HAP-1 (cell line): Measurements from ENCODE around the gene ALOX5AP.

Source experiments
- DNase-seq, 2 experiments: peaks; one replicate each; pipeline ENCODE4 v3.0.0-alpha.2; 2016 to 2020; ENCODE audit warnings: low spot score in 2 of 2
- H3K27me3 ChIP-seq: fragments of 250-450 bp; sonication (Bioruptor Pico); 2 replicates; pipeline ENCODE4 v1.5.1; 2020; ENCODE audit warnings: low read depth, mild to moderate bottlenecking, moderate library complexity
- H3K36me3 ChIP-seq: fragments of 250-450 bp; sonication (Bioruptor Pico); replicated peaks from 2 replicates; pipeline ENCODE4 v1.5.1; 2020; ENCODE audit warnings: mild to moderate bottlenecking
- H3K4me1 ChIP-seq: fragments of 250-450 bp; sonication (Bioruptor Pico); 2 replicates; pipeline ENCODE4 v1.5.1; 2020; ENCODE audit warnings: mild to moderate bottlenecking
- H3K4me3 ChIP-seq: fragments of 250-450 bp; sonication (Bioruptor Pico); 2 replicates; pipeline ENCODE4 v1.5.1; 2020; ENCODE audit warnings: mild to moderate bottlenecking, moderate library complexity
- H3K9me3 ChIP-seq: fragments of 250-450 bp; sonication (Bioruptor Pico); 2 replicates; pipeline ENCODE4 v1.5.1; 2020; ENCODE audit warnings: mild to moderate bottlenecking, moderate library complexity
- in situ Hi-C: fragments of 300-500 bp; cut with MboI; formaldehyde crosslinking; loops from 3 replicates; pipeline ENCODE4 v1.14.3; 2020; ENCODE audit warnings: low sequenced_read_pairs, inconsistent platforms, mixed read lengths

The ALOX5AP gene

DNA sequence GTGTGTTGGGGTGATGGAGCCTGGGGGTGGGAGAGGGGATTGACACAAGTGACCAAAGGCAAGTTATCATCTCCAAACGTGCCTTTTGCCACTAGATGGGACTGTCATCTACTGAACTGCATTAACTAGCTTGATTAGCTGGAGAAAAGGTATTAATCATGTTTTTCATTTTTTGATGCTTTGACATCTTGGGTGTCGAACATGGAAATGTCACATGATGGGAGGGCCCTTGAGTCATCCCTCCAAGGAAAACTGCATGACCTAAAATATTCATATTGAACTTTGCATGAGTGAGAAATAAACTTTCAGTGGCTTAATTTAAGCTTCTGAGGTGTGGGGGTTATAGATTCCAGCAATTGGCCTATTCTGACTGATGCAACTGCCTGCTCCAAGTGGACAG, 73.3 kb downstream of the ALOX5AP start:
- DNase-seq: no peak
- Histone ChIP-seq H3K9me3 (no peaks in the 10 kb centered on the region), H3K27me3 (peaks cover 5% of the 10 kb centered on the region; the same call in 1 of the 2 replicates), H3K4me1 (no peaks in the 10 kb centered on the region), H3K36me3 (no peaks in the 10 kb centered on the region), H3K4me3 (no peak overlapping the region)
- in situ Hi-C loops: loop anchor here (10.0 kb wide), 1 partner anchor 674 kb away; no protein-coding TSS in a partner anchor

DNA sequence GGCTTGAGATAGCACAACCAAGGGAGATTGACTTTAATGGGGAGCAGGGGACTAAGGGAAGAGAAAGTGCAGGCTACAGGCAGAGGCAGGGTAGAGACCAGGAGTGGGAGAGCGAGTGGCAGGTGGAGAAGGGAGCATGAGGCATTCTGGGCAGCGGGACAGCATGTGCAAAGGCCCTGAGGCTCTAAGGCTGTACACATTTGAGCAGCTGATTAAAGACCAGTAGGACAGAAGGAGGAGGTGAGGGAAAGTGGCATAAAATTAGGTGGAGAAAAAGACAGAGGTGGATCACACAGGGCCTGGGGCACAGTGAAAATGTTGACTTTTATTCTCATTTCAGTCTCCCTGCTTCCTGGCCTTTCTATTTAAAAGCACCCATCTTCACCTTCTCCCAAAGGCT, 74.4 kb downstream of the ALOX5AP start:
- no peak overlapping the region for H3K4me3 ChIP-seq
- no peaks in the 10 kb centered on the region for H3K9me3 ChIP-seq
- H3K27me3 ChIP-seq: peaks cover 5% of the 10 kb centered on the region; the same call in 1 of the 2 replicates
- DNase-seq: no peak
- no peaks in the 10 kb centered on the region for H3K4me1 ChIP-seq
- in situ Hi-C loops: loop anchor here (10.0 kb wide), 1 partner anchor 675 kb away; no protein-coding TSS in a partner anchor
- no peaks in the 10 kb centered on the region for H3K36me3 ChIP-seq

DNA sequence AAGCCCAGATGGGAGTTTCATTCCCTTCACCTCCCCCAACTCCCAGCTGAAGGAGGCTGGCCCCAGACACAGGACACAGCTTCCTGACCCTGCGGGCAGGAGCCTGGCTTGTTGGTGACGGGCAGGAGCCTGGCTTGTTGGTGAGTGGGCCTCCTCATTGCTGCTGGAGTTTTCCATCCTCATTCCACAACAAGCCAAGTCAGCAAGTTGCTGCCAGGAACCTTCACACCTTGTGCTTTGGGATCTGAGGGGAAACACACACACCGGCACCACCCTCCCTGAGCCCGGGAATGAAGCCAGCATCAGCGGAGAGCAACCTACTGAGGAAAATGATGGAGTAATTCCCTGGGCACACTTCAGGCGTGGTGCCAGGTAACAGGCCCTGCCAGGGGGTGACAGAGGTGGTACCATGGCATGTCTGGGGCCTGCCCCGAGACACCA, 74.9 kb downstream of the ALOX5AP start:
- no peak for DNase-seq
- in situ Hi-C loops: no loop called here
- Histone ChIP-seq H3K4me1 (no peaks in the 10 kb centered on the region), H3K9me3 (no peaks in the 10 kb centered on the region), H3K4me3 (no peak overlapping the region), H3K36me3 (no peaks in the 10 kb centered on the region), H3K27me3 (peaks cover 5% of the 10 kb centered on the region)

- H3K36me3 ChIP-seq: no peaks in the 10 kb centered on the region
- DNase-seq: no peak
- no peaks in the 10 kb centered on the region for H3K4me1 ChIP-seq
- H3K9me3 ChIP-seq: no peaks in the 10 kb centered on the region
- H3K4me3 ChIP-seq: no peak overlapping the region
- peaks cover 9% of the 10 kb centered on the region for H3K27me3 ChIP-seq
- in situ Hi-C loops: no loop called here
Observed at GRCh38 chr13:30810801-30811200, 75.5 kb downstream of the ALOX5AP start.
